NCI-H524 (cell line): ENCODE results near the gene ZNF675.
"Not testable (repeated sequence)": the region's sequence is repeated elsewhere in the genome, so short reads cannot be mapped to it uniquely, and the experiment has no call there.

Source experiments
- DNase-seq, 2 experiments: peaks; one replicate each; lab custom pipeline; 2025; lab: John Stamatoyannopoulos, UW

The ZNF675 gene

GRCh38 chr19:23686621-23687423, at the start of gene ZNF675:
TSS of gene ZNF675 (minus strand) at chr19:23687212. CDS start at chr19:23687033, 179 bp downstream.
- peak; percentile 92 to 96 for DNase-seq

DNA sequence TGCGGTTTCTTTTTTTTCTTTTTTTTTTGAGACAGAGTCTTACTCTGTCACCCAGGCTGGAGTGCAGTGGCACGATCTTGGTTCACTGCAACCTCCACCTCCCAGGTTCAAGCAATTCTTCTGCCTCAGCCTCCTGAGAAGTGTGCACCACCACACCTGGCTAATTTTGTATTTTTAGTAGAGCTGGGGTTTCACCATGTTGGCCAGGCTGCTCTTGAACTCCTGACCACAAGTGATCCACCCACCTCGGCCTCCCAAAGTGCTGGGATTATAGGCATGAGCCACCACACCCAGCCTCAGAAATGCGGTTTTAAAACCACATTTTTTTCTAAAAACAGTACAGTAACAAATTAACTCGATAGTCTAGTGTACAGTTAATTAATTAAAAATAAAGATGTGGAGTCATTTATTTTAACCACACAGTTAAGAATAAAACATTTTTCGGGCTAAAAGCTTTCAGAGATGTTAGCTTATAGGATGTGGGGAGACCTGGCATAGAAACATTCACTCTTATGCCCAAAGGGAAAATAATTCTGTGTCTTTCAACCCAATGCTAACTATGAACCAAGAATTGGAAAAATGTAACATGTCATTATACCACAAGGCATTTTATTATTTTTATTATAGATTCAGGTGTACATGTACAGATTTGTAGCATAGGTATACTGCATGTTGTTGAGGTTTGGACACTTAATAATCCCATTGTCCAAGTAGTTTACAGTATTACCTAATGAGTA, 43.9 kb upstream of the ZNF675 start:
- not testable (repeated sequence) for DNase-seq

DNA sequence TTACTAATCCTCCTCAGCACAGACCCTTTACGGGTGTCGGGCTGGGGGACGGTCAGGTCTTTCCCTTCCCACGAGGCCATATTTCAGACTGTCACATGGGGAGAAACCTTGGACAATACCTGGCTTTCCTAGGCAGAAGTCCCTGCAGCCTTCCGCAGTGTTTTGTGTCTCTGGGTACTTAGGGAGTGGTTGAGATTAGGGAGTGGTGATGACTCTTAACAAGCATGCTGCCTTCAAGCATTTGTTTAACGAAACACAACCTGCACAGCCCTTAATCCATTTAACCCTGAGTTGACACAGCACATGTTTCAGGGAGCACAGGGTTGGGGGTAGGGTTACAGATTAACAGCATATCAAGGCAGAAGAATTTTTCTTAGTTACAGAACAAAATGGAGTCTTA, 37.1 kb upstream of the ZNF675 start:
- peak; percentile 12 to 60 for DNase-seq

DNA sequence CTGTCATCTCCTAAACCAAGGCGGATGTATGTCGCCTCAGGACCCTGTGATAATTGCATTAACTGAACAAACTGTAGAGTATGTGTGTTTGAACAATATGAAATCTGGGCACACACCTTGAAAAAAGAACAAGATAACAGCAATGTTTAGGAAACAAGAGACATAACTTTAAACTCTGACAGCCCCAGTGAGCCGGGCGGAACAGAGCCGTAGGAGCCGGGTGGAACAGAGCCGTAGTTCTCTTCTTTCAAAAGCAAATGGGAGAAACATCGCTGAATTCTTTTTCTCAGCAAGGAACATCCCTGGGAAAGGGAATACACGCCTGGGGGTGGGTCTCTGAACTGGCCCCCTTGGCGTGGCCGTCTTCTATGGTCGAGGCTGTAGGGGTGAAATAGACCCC, 31.8 kb upstream of the ZNF675 start:
- DNase-seq, result no peak

GRCh38 chr19:23716792-23717191, 29.8 kb upstream of the ZNF675 start:
- no peak for DNase-seq

- DNase-seq, result no peak
These were observed 22.3 kb upstream of the ZNF675 start for GRCh38 chr19:23709347-23709746.

DNA sequence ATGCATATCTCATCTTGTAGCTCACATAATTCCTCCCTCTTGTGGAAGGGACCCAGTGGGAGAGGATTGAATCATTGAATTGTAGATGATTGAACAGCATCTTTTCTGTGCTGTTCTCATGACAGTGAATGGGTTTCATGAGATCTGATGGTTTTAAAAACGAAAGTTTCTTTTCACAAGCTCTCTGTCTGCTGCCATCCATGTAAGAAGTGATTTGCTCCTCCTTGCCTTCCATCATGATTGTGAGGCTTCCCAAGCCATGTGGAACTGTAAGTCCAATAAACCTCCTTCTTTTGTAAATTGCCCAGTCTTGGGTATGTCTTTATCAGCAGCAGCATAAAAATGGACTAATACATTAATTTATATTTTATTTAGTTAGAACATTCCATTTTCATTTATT, 19.6 kb upstream of the ZNF675 start:
- no peak for DNase-seq

DNA sequence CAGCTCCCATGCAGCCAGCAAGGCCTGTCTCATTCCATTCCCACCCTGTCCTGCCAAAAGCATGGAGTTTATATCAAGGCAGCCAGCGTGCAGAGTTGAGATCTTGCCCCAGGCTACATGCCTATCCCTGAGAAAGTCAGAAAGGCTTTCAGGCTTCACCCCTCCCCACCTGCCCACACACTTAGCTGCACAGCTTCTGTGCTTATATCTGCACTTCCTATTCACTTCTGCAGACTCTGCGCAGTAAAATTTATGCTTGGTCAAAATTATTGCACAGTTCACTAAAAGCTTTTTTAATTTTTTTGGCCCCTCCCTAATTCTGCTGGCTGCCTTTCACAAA, 12.5 kb upstream of the ZNF675 start:
- DNase-seq, result no peak

DNA sequence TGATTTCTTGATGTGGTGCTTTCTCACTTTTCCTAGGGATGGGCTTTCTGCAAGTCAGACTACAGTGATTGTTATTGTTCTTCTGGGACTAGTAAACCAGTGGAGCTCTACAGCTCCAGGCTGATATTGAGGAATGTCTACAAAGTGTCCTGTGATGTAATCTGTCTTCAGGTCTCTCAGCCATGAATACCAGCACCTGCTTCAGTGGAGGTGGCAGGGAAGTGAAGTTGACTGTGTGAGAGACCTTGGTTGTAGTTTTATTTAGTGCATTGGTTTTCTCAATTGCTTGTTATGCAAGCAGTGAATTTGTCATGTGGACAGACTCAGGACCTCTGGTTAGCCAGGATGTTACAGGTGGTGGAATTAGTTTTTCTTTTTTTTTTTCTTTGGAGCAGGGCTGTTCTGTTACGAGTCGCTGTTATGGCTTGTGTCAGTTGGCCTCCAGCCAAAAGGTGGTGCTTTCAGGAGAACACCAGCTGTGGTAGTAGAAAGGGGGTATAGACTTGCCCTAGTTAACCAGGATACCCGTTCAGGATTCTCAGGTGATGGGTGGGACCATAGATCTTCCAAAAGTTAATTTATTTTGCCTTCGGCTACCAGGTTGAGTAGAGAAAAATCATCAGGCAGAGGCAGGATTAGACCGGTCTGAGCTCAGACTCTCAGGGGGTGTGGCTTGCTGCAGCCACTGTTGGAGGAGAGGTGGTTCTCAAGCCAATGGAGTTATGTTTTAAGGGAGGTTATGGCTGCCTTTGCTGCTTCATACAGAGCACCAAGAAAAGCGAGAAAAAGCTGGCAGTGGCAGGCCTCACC, 11.9 kb upstream of the ZNF675 start:
- peak; percentile 21 to 42 for DNase-seq

GRCh38 chr19:23692937-23693336, 5.9 kb upstream of the ZNF675 start:
- DNase-seq, result not testable (repeated sequence)

GRCh38 chr19:23673132-23673531, 13.9 kb downstream of the ZNF675 start:
- DNase-seq, result no peak

GRCh38 chr19:23668606-23669005, 18.4 kb downstream of the ZNF675 start:
- not testable (repeated sequence) for DNase-seq

DNA sequence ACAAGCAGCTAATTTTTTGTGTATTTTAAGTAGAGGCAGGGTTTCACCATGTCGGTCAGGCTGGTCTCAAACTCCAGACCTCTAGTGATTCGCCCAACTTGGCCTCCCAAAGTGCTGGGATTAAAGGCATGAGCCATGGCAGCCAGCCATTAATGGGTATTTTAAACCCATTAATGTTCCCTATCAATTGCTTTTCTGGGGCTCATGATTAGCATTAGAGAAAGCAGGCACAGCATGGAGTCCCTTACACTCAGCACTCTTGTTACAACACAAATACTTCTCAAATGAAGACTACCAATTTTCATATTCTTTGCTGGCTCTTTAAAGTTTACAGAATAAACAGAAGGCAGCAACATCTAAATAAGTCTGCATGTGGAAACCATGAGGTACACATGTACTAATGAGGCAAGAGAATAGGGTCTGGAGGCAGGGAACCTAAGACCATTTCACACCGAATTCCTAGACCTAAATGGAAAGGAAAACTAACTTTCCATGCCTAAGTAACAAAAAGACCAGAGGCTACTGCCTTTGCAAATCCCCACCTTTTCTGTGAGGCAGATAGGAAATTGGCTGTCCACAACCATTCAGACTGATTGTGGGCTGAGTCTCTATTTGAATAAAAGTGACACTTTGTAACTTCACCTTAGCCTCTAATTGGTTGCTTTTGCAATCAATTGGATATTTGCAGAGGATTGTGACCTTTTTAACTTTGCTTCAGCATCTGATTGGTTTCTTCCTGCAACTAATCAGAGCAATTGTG, 21.2 kb downstream of the ZNF675 start:
- DNase-seq, result no peak

DNA sequence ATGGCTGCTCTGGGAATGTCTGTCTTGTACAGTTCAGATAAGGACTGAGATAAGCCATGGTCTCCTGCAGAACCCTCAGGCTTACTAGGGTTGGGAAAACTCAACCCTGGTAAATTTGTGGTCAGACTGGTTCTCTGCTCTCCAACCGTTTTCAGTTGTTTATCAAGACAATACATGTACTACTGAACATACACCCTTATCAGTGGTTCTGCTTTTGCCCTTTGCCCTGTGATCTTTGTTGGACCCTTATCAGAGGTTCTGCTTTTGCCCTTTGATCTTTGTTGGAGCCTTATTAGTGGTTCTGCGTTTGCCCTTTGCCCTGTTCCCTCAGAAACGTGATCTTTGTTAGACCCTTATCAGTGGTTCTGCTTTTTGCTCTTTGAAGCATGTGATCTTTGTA, 37.2 kb downstream of the ZNF675 start:
- not testable (repeated sequence) for DNase-seq
